ENCODE measurements around the gene MEGF6.

The MEGF6 gene

DNA sequence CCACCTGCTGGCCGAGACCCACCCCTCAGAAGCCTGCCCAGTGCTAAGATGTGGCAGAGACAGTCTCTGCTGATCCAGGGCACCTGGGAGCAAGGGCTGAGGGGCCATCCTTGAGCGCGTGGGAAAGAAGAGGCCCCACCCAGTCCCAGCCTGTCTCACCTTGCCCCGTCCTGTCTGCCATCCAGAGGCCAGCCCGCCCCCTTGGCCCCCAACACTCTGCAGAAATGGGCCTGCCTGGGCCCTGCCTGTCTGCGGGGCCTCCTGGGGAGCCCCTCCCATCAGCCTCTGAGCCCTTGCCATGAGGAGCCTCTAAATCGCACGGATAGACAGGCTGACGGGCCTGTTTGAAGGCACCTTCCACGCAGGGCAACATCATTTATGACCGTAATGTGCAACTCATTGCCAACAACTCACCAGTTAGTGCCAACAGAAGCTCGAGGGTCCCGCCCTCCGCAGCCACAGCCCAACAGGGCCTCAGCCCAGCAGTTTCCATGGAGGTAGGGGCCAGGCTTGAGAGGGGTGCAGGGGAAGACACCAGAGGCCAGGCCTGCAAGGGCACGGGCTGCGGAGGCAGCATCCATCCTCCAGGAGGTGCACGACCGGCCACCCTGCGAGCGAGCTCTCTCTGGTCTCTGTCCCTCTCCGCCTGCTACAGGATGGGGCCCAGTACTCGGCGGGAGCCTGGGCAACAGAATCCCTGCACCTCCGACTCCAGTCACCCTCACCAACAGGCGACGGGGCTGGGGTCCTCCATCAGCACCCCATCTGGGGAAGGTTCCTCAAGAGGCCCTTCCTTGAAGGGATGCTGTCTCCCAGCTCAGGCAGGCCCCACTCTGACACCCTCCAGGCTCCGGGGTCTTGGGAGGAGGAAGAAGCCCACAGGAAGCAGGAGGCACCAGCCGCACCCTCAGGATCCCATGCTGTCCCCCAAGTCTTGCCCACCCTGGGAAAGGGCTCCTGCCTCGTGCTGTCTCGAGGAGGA is 78.0 kb downstream of the MEGF6 start:
- no peak for DNase-seq

DNA sequence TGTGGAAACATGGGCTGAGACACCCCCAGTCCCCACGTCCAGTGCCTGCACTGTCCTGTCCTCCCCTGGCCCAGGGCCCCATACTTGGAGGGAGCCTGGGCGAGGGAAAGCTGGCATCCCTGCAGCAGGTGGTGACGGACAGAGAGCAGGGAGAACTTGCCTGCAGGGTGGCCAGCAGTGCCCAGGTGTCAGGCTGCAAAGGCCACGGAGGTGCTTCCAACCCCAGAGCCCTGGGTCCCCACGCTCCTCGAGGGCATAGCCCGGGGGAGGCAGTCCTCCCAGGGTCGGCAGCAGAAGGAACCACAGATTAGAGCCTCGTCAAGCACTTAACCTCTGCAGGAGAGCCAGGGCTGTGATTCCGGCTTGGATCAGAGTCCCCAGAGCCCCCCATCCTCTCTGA is 79.4 kb downstream of the MEGF6 start:
- no peak for DNase-seq

DNA sequence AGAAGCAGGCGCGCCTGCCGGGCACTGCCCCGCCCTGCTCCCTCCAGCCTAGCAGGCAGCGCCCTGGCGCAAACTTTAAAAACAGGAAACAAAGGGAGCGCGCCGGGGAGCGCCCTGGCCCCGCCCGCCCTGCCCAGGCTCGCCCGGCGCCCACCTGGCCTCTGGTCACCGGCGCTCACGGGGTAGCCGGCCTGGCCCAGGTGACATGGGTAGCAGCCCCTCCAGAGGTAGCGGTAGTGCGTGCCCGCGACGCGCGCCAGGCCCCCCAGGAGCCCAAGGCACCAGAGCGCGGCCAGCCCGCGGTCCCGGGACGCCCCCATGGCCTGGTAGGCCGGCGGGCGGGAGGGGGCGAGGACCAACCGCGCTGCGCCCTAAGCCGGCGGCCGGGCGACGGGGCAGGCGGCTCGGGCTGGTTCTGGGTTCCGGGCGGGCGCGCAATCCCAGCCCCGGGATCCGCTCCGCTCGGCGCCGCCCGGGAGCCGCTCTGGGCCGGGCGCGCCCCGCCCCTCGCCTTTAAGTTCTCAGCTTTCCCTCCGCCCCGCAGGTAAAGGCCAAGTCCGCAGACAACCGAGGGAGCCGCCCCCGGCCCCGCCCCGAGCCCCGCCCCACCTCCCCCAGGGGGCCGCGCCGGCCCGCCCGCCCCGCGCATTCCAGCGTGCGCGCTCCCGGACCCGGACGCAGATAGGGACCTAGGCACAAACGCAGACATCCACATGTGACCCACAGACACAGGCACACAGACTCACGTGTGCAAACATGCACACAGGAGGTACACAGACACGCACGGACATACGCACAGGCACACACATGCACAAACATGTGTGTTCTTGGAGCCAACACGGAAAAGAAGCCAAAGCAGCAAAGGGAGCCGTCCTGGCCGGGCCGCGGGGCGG is 80.1 kb downstream of the MEGF6 start:
- DNase-seq = no peak

DNA sequence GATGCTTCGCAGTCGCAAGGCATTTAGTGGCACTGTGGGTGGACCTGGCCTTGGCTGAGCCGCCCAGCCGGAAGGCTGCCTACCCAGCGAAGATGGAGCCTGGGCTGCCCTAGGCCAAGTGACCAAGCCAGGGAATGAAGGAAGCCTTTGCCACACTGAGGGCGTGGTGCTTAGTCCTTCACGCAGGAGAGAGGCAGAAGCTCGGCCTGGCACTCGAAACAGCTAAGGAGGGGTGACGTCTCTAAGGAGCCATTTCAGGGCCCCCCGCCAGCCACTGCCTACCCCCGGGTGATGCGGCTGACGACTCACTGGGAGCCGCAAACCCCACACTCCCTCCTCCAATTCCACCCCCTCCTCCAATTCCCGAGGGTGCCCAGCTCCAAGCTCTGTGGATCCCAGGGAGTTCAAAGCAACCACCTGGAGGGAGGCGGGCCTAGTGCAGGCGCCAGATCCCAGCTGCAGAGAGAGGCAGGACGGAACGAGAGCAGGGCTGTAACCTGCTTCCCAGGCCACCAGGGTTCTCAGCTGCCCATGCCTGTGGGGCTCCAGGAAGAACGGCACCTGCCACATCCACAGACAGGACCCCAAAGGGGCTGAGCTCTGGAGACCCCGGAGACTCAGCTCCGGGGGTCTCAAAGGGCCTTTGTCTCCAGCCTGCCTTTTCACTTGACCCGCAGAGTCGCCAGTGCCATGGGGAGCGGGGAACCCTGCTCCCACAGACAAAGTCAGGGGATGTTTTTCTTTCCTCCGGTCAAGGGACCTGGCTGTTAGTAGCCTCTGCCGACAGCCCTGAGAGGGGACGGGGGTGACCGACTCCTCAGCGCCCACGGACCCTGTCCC is 81.0 kb downstream of the MEGF6 start:
- no peak for DNase-seq

DNA sequence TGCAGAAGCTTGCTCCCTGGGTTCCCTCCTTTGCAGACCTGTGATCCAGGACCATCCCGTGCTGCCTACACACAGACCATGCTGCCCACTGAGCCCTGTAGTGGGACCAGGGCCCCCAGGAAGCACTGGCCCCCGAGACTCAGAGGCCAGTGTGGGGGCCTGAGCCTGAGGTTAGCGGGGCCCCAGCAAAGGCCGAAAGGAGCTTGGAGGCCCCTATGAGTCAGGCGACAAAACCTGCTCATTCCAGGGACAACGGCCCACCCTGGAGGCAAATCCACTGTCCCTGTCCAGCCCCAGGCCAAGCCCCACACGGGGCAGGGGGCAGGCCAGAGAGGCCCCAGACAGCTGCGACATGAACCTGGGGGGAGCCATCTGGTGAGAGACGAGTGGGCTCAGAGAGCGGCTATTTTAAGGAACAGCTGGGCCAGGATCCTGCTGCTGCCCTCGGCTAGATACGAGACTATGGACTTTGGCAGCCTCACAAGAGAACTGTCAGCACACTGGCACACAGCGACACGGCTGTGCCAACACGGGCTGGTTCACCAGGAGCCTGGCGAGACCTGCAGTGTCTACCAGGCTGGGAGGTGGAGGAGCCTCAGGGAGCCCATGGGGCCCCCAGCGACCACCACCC is 82.1 kb downstream of the MEGF6 start:
- DNase-seq = no peak

DNA sequence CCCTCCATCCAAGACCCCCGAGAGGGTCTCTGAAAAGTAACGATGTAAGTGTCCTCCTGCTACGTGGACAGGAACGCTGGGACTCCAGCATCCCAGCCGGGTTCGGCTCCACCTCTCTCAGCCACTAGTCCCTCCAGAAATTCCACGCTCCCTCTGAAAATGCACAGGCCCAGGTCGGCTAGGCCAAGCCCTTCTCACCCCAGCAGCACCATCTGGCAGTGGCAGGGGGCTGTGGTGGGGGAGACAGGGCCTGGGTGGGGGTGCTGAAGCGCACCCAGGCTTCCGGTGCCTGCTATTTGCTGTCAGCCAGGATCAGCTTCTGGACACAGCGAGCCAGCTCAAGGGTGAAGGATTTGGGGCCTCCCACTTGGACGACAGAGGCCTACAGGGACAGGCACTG is 83.5 kb downstream of the MEGF6 start:
- no peak for DNase-seq

DNA sequence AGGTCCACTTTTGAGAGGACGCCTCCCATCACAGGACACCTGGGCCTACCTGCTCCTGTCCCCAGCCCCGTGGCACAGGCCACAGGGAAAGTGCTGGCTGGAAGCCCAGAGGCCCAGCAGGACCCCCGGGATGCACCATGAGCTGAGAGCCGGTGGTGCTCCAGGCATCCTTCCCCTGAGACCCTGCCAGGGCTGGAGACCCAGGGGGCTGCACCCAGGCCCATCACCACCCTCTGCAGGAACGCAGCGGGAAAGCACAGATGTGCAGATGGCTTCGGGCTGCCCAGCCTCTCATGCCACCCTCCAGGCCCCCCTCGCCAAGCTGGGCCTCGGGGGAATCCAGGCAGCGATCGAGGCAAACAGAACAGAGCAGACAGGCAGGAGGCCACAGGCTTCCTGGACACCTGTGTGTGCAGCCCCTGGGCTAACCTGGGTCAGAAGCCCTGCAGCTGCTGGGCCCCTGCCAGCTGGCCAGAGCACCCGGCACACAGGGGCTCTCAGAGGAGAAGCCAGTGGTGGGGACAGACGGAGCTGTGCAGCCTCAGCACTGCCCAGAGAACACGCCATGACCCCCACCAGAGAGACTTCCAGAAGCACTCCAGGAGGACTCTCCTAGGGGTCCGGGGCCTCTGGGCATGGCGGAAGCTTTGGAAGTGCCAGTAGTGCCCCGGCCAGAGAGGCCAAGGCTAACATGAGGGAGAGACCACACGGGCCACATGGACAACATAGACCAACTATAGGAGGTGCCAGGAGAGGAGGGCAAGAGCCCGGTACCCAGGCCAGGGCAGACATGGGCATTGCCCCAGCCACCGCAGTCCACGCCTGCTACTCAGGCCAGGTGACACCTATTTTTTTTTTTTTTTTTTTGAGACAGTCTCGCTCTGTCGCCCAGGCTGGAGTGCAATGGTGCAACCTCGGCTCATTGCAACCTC is 85.5 kb downstream of the MEGF6 start:
- no peak for DNase-seq

DNA sequence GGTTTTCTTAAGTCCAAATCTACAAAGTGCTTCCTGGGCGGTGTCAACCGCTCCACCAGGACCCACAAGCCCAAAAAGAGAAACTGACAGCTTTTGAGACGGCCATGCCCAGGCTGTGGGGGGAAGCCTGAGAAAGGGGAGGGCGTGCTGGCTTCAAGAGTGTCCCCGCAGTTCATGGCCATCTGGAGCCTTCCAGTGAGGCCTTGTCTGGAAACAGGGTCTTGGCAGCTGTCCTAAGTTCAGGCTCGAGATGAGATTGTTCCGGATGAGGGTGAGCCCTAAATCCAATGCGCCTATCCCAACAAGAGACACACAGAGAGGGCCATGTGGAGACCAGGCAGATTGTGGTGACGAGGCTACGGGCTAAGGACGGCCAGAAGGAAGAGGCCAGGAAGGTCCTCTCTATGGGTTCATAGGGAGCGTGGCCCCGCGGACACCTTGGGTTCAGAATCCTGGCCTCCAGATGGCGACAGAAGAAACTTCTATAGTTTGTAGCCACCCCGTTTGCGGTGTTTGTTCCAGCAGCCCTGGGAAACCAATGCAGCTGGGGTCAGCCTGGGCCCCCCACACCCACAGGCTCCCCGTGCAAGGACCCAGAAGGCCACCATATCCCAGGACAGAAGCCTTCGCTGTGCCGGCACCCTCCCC is 86.6 kb downstream of the MEGF6 start:
- no peak for DNase-seq

DNA sequence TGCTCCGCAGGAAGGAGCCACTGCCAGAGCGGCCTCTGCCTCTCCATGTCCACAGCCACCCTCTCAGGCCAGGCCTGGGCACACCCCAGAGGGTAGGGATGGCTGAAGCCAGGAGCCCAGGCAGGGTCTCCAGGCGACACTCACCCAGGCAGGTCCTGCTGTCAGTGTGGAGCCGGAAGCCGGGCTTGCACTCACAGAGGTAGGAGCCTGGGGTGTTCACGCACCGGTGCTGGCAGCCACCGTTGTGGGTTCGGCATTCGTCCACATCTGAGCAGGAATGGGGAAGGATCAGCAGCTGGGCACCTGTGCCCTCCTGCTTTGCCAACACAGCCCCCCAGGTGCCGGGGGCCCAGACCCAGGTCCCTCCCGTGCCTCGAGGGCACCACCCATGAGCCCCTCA is 87.3 kb downstream of the MEGF6 start:
- DNase-seq = no peak

DNA sequence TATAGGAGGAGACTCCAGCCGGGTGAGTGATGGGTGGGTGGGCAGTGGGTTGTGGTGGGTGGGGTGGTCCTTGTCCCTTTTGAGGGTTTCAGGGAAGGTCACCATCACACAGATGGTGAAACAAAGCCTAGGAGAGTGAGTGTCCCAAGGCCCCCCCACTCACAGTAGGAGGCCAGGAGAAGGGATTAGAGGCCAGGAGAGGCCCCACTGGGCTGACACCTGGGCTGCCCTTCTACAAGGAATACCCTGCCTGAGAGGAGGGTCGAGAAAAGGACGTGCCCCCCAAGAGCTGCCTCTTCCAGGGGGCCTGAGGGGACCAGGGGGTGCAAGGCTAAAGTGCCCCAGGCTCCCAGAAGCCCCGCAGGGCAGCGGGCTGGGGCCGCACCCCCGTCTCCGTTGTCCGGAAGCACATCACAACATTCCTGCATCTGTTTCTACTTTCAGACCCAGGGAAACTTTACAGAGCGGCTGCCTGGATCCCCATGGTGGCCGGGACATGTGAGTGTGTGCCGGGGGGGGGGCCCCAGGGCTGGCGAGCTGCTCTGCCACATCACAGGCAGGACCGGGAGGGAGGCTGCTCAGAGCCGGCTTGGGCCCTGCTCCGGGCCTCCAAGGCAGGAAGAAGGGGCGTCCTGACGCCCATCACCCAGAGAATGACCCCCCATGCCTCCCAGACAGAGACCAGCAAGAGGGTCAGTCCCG is 88.6 kb downstream of the MEGF6 start:
- DNase-seq = no peak

DNA sequence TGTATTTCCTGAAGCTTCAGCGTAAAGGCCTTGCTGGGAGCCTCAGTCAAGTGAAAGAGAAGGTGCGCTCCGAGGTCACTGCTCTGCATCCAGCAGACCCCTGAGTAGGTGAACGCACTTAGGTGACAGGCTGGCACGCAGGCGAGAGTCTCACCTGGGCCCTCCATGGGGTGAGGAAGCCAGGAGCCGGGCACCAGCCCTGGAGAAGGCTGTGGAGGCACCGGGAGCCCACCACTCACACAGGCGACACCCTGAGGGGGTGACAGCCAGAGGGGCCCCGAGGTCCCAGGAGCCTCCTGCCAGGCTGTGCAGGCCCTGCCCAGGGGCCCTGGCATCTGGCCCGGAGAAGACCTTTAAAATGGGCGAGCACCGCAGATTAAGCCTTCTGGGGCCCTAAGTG is 89.2 kb downstream of the MEGF6 start:
- no peak for DNase-seq

DNA sequence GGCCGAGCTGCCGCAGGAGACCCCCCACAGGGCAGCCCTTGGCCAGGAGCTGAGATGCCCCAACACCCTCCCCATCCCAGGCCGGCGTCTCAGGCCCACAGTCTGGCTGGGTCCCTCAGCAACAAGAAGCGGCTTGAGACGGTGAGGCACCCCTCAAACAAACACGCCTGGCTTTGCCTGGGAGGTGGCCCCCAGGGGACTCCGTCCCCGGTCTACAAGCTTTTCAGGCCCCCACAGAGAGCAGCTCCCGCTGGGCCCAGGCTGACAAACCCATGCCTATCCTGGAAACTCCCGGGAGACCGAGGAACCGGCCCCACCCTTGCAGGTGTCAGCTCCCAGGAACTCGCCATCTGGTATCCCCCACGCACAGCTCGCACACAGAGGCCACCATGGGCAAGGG is 89.9 kb downstream of the MEGF6 start:
- no peak for DNase-seq

DNA sequence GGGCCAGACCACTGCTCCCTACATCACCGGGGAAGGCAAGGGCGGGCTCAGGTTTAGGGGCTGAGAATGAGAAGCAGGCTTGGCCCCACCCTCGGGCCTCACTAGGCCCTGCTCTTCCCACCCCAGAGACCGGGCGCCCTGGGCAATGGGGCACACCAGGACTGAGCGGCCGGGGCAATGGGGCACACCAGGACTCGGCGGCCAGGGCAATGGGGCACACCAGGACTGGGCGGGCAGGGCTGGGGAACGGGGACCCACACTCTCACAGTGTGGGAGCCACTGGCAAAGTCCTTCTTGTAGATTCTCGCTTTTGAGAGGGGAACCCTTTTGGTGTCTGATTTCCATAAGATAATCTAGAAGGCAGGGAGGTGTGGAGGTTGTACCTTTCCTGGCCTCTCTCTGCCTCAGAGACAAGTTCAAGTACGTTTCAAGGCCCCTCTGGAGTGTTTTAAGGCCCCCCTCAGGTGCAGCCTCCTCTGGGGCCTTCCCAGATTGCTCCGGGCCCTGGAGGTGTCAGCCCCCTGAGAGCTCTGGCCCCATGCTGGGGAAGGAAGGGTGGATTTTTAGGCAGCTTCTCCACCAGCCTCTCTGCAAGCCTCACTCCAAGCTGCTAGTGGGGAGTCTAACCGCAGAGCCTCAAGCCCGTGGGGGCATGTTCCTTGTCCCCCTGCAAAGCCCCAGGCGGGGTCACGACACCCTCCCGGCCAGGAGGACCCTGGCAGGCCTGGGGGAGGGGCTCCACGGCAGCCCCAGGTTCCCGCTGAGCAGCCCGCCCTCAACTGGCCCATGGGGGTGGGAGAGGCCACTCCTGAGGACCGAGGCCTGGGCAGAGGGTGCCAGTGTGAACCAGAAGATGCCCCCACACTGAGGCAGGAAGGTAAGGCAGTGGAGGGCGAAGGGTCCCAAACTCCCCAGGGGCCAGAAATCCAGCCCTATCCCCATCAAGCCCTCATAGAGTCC is 90.6 kb downstream of the MEGF6 start:
- DNase-seq = no peak

DNA sequence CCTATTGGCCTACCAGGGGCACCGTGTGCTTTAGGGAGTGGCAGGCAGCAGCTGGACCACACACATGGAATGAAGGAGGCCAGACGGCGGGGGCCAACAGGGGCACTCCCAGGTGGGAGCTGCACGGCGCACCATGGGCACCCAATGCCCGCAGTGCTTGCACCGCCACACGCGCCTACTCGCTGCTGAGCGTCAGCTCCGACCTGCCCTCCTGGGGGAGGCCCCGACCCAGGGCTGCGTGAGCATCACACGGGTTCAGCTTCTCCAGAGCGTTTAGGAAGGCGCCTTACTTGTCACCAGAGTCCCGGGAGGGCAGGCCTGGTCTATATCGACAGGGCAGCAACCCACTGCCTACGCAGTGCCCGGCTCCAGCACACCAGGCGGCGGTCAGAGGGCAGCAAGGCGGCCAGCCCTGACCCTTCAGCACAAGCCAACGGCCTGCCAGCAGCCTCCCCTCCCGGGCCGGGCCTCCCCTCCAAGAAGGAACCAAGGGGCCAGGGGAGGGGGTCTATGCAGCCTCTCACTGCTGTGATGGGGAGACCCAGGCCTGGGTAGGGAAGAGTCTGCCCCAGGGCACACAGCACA is 91.9 kb downstream of the MEGF6 start:
- DNase-seq = no peak

DNA sequence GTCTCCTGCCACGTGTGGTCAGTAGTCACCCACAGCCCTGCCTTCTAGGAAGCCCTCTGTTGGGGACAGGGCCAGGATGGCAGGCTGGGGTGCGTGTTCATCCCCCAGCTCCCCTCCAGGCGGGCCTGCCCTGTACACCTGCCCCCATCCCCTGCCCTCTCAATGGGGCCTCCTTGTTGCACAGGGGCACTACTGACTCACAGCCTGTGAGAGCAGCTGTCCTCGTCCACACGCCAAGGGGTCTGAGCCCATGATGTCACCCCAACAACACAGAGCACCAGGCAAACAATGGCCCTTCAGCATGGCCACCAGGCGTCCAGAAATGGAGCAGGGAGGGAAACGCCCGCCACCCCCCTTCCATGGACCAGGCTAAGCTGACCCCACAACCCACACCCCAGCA is 92.6 kb downstream of the MEGF6 start:
- DNase-seq = no peak

DNA sequence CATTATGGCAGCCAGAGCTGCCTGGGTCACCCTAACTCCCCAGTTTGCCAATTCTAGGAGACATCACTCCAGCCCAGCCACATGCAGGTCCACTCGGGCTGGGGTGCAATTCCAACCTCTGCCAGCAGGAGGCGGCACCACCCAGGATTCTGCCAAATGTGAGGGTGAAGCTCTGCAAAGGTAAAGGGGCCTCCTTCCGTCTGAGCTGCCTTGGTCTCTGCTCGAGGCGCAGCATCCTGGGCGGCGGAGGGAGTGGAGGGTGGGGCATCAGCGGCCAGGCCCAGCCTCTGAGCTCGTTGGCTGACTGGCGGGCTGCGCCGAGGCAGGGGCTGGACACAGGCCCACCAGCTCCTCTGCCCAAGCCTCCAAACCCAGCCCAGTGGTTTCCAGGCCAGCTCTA is 93.1 kb downstream of the MEGF6 start:
- DNase-seq = no peak

DNA sequence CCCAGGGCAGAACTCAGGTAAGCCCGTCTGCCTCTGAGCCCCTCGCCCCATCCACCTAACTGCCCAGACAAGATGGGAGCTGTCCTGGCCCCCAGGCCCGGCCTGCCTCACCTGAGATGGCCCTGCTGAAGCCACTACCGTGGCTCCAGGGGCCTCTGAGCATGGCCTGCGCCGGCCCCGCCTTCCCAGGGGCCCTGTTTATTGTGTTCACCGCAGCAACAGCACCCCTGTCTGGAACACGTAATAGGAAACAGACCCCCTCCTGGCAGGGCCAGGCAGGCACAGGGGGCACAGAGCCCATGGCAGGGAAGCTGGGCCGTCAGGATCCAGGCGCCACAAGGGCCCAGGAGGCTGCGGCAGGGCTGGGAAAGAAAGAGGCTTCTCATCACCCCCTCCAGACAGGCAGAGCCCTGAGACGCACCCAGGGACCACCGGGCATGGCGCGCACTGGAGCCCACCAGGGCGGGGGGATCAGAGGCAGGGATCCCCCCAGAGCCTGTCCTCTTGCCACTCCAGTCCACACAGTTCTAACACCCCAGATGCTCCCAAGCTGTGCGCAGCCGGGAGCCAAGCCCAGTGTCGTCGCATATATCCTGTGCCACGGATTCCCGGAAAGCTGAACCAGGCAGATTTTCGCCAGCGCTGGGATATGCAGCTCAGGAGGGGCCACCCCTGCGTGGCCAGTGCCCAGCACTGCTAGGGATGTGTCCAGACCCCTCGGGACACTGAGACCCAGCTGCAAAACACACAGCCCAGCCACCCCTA is 94.2 kb downstream of the MEGF6 start:
- no peak for DNase-seq

DNA sequence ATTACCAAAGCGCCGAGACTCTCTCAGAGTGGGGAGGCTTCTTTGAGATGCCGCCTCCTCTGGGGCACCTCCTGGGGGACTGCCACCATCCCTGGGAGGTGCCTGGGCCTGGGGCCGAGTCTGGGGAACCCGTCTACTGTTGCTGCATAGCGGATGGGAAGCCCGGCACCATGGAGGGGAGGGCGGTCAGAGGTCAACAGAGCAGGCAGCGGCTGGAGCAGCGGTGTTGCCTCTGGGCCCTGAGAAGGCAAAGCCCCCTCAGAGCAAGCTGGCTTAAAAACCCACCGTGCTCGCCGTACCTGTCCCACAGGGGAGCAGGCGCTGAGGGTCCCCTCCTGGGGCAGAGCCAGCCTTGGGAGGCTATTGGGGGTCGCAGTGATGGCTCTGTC is 94.8 kb downstream of the MEGF6 start:
- no peak for DNase-seq
